ENCODE data around the gene PCNX1.

Gene PCNX1

GRCh38 chr14:70887207-70887681, 20.0 kb upstream of the PCNX1 start:
- Mint-ChIP-seq H3K27ac (no peak overlapping the region), H3K36me3 (ENCODE audit: low read depth) (no peaks in the 10 kb centered on the region), H3K4me1 (peaks cover 13% of the 10 kb centered on the region), H3K9me3 (no peaks in the 10 kb centered on the region), H3K4me3 (no peak overlapping the region), H3K27me3 (ENCODE audit: low read depth, poor library complexity) (peaks cover 4% of the 10 kb centered on the region)
- TF ChIP-seq CTCF (IDR thresholded peaks at IDR 0.05): no peak
- no peak for DNase-seq

GRCh38 chr14:70887737-70888499, 19.3 kb upstream of the PCNX1 start:
- Mint-ChIP-seq H3K4me3 (no peak overlapping the region), H3K36me3 (ENCODE audit: low read depth) (no peaks in the 10 kb centered on the region), H3K27ac (no peak overlapping the region), H3K27me3 (ENCODE audit: low read depth, poor library complexity) (peaks cover under 1% of the 10 kb centered on the region), H3K9me3 (no peaks in the 10 kb centered on the region), H3K4me1 (peaks cover 13% of the 10 kb centered on the region)
- no peak for DNase-seq
- TF ChIP-seq CTCF (IDR thresholded peaks at IDR 0.05): no peak

- TF ChIP-seq CTCF (IDR thresholded peaks at IDR 0.05): no peak
- Mint-ChIP-seq H3K9me3 (no peaks in the 10 kb centered on the region), H3K4me3 (no peak overlapping the region), H3K27me3 (ENCODE audit: low read depth, poor library complexity) (no peaks in the 10 kb centered on the region), H3K27ac (no peak overlapping the region), H3K36me3 (ENCODE audit: low read depth) (no peaks in the 10 kb centered on the region), H3K4me1 (peaks cover 13% of the 10 kb centered on the region)
- no peak for DNase-seq
These were observed 18.5 kb upstream of the PCNX1 start for GRCh38 chr14:70888681-70889175.

- Mint-ChIP-seq H3K27ac (no peak overlapping the region), H3K36me3 (ENCODE audit: low read depth) (no peaks in the 10 kb centered on the region), H3K4me3 (no peak overlapping the region), H3K9me3 (no peaks in the 10 kb centered on the region), H3K4me1 (peaks cover 21% of the 10 kb centered on the region), H3K27me3 (ENCODE audit: low read depth, poor library complexity) (no peaks in the 10 kb centered on the region)
- no peak for DNase-seq
- TF ChIP-seq CTCF (IDR thresholded peaks at IDR 0.05): no peak
These were observed 17.7 kb upstream of the PCNX1 start for GRCh38 chr14:70889555-70889954.

- Mint-ChIP-seq H3K4me1 (peaks cover 24% of the 10 kb centered on the region), H3K4me3 (no peak overlapping the region), H3K36me3 (ENCODE audit: low read depth) (no peaks in the 10 kb centered on the region), H3K9me3 (no peaks in the 10 kb centered on the region), H3K27ac (no peak overlapping the region), H3K27me3 (ENCODE audit: low read depth, poor library complexity) (no peaks in the 10 kb centered on the region)
- TF ChIP-seq CTCF (IDR thresholded peaks at IDR 0.05): no peak
- DNase-seq: no peak
These were observed 16.2 kb upstream of the PCNX1 start for GRCh38 chr14:70890826-70891659.
